GM18508 (cell line): ENCODE results near the gene MXI1.
A peak's percentile ranks its signal among the peaks of the same experiment; 100 is the strongest.

Experiments
- ATAC-seq: cut with Tn5 transposase; IDR thresholded peaks from one replicate; pipeline ENCODE4 v1.9.1; 2021; ENCODE audit warnings: moderate number of reproducible peaks; ENCODE audit not compliant: insufficient read depth, unreplicated experiment

Gene MXI1

DNA sequence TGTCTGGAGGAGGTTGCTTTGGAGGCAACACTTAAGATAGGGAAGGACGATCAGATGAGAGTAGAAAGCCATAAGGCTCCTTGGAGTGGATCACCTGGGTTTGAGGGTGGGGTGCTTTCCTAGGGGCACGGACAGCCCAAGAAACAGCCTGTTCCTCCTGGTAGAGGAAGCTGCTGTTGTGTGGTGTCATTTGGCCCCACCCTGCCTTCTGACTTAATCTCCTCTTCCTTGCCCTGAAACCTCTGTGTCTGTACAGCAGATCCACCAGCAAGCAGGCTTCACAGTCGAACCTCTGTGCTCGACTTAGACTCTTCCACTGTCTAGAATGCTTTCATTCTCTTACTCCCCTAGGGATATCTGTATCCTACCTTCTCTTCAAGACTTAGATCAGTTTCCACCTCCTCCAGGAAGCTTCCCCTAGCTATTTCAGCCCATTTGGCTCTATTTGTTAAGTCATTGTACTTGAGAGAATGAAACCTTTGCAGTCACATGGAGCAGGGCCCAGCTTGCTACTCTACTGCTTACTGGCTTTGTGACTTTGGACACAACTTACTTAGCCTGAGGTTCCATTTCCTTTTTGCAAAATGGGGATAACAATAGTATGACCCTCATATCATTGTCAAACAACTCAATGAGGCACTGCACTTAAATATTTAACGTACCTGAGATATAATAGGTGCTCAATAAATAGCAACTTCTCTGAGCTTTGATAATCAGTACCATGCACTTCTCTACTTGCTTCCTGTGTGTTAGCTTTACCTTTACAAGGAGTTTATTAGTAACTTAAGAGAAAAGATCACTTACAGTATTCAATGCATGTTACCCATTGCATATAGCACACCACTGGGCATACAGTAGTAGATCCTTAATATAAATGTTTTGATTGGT lies 5.0 kb downstream of the MXI1 start:
- ATAC-seq = no peak

DNA sequence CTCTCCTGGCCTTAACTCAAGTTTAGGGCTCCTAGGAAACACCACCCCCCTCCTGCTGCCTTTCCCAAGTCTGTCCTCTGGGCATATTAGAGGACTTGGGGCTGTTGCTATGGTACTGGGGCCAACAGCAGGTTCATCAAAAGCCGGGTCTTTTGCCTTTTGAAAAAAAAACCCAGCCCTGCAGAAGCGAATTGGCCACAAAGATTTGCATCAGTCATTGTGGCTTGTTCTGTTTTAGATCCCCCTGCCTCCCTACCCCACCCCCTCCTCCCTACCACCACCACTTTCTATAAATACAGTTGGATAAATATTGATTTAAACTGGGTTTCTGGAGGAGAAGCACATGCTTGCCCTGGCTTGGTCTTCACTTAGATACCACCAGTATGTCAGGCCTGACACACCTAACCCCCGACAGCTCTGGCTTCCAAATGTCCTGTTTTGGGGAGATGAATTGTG lies 7.0 kb downstream of the MXI1 start:
- ATAC-seq = no peak

DNA sequence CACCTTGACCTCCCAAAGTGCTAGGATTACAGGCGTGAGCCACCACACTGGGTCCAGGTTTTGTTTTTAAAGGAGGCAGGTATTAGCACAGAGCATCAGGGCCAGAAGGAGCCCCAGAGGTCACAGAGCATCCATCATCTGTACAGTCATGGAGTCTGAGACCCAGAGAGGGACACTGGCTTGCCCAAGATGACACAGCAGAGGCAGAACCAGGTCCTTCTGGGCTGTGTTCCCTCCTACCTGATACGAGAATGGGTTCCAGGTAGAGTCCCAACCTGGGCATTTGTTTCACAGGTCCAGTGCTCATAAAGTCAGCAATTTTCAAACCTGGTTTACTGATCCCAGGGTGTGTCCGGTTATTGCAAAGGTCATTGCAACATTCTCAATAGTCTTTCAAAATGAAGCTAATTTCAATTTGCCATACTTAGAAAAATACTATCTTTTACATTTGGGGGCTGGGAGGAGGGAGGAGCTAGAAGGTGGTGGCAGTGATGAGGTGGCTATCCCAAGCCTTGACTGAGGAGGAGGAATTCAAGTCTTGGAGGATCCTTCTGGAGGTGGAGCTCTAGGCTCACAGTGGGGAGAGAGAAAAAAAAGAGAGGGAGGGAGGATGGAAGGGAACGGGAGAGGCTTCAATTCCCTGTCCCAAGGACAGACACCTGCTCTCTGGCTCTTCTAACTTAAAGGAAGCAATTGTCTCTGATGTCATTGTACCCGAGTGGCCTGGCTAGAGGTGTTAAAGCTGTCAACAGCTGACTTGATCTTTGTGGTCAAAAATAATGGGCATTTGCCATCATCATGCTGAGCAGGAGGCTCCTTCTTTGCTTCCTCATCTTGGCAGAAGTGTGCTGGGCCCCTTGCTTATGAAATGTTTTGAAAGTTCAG lies 8.1 kb downstream of the MXI1 start:
- no peak for ATAC-seq

DNA sequence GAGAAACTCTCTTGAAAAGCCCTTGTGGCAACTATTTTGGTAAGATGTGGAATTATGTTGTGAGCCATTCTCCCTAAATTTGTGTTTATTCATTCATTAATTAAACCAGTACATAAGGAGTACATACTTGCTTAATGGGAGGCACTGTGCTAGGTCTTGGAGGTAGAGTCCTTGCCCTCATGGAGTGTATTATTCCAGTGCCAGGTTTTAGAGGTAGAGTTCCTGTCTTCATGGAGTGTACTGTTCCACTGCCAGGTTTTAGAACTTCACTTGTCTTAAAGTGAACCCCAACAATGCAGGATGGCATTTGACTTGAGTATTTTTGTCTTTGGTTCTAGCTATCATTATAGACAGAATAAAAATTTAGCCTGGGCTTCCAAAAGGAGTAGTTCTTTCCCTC lies 8.8 kb downstream of the MXI1 start:
- ATAC-seq = no peak

DNA sequence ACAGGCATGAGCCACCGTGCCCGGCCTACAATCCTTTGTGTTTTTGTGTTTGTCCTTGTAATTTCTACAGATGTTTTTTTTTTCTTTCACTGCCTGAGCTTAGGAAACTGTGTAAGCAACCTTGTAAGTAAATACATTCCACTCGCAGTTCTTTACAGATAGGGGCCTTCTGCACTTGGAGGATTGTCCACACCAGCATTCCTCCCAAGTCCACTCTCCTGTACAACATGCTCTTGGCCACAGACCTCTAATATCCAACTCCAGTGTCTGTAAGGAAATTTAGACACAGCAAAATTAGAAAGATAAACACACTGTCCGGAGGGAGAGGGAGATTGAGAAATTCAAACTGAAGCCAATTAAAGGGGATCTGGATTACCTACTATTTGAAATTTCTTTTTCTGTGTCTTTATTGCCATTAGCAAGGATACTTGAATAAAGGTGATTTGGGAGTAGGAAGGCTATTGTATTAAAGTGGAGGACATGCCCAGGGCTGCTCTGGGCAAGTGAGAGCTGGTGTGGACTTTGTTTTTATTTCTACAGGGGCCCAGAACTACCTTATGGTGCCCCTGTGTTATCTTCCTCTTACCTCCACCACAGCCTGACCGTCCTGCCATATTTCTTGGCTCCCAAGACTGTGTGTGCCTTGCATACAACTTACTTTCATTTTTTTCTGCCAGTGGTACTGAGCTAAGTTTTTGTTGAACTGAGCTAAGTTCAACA lies 9.7 kb downstream of the MXI1 start:
- no peak for ATAC-seq

DNA sequence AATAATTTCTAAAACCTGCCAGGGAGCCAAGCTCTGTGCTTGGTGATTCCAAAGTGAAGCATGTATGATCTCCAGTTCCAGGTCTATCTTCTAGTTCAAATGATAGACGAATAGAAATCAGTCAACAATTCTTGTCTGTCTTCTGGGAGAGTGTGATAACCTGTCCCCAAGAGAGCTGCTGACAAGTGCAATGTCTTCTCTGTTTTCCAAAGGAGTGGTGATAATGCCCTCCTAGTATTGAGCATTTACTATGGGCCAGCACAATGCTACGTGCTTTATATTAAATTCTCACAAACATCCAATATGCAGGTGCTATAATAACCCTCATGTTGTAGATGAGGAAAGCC lies 10.2 kb downstream of the MXI1 start:
- ATAC-seq = no peak

DNA sequence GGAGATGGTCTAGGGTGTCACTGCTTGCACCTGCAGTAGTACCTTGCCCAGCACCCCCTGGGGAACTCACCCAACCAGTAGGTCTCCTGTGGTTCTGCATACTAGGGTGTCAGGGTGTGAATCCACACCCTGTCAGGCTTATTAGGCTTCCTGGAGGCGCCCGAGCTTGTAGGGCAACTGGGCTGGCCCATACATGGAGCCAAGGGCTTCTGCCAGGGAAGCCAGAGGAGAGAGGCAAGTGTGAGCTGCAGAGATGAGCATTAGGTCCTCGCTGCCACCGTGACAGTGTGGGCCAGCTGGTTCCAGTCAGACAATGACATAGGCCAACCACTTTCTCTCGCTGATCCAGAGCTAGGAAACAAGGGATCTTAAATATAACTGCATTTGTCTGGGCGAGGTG lies 11.2 kb downstream of the MXI1 start:
- no peak for ATAC-seq

DNA sequence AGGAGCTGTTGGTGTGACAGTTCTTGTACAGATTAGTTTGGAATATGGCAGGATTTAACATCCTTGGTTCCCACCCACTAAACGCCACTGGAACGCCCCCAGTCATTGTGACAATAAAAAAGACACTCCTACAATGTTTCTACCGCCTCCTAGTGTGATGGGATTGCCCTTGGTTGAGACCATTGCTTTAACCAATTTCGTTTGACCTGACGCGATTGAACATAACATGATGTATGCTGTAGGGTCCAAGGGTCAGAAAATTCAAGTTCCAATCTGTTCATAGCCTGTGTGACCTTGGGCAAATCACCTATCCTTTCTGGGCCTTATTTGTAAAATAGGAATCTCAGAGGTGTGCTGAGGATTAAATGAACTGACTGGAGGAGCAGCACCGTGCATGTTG lies 12.5 kb downstream of the MXI1 start:
- ATAC-seq = no peak

DNA sequence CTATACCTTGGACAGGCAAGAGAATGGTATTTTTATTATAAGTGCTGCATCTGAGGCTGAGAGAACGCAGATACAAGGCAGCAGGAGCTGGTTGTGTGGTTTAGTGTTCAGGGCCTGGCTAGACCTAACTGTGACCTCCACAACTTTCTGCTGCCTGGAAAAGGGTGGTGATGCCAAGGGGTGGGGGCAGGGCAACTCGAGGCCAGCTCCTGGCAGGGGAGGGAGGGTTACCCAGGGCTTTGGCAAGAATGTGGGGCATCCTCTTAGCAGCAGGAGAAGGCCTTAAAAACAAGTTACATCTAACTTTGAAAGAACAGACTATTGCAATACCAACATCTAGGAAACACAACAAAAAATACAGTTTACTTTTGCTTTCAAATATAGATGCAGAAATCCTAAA lies 13.0 kb downstream of the MXI1 start:
- no peak for ATAC-seq

DNA sequence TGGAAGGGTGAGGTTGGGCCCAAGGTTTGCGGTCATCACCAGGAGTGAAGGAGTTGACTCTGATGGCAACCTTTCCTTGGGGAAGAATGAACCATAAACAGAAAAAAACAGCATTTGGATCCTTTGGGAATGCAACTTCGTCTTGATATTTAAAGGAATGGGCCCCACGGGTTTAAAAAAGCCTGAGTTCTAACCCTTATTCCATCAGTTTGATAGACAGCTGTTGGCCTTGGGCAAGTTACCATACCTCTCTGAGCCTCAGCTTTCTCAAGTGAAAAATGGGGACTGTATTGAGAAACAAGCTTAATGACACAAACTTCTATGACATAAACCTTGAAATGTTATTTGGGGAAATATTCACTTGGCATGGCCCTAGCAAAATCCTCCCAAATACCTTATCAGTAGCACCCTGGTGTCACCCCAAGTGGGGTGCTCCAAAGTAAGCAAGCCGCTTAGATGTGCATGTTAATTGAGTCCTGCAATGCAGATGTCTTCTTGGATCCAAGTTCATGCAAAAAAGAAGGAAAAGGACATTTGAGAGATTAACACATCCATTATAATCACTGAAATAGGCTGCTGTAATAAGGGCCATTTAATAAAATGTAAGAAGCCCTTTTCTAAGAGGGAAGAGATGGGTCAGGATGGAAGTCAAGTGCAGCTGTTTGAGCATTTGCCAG lies 13.8 kb downstream of the MXI1 start:
- ATAC-seq = no peak

DNA sequence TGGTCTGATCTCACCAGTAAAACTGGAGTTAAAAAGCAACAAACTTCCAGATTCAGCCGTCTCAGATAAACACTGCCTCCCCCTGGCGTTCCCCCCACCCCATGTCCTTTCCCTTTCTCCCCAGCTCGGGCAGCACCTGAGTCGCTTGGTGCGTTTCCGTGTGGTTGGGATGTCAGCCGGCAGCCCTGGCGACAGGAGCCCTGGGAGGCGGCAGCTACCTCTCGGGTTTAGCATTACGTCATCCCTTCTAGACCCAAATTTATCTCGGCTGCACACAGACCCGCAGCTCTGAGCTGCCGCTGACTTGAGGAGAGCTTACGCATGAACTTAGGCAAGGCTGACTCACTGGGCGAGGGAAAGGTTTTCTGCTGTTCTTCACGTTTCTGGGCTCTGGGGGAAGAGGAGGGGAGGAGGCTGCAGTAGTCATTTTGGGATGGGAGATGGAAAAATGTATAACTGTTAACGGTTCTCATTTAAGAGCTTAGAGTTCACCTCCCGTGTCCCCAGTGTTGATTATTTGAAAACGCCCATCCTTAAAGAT lies 14.4 kb downstream of the MXI1 start:
- ATAC-seq = peak; percentile 32

DNA sequence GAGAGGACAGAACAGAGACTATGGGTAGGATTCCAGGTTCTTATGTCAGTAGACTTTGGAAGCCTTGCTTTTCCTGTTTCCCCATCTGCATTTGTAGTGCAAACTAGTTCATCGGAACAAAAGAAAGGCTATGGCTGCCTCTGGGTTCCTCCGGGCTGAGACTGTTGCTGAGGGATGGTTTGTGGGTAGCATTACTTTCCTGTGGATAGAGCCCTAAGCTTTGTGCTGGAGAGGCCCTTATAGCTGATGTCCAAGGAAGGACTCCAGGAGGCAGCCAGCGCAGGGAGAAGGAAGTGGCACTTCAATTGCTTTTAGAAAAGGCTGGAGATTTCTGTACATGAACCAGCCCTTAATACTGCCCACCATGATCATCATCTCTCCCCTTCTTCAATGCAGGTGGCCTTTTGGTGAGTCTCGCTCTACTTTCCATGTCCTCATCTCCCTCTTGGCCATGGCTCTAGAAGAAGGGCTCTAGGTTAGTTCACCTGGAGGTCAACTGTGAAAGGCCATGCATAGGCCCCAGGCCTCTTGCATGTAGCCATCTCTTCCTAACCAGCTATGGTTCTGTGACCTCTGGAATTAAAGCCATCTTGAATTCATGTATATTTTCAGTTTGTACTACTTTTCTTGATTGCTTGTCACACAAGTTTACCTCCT lies 15.4 kb downstream of the MXI1 start:
- ATAC-seq = no peak

DNA sequence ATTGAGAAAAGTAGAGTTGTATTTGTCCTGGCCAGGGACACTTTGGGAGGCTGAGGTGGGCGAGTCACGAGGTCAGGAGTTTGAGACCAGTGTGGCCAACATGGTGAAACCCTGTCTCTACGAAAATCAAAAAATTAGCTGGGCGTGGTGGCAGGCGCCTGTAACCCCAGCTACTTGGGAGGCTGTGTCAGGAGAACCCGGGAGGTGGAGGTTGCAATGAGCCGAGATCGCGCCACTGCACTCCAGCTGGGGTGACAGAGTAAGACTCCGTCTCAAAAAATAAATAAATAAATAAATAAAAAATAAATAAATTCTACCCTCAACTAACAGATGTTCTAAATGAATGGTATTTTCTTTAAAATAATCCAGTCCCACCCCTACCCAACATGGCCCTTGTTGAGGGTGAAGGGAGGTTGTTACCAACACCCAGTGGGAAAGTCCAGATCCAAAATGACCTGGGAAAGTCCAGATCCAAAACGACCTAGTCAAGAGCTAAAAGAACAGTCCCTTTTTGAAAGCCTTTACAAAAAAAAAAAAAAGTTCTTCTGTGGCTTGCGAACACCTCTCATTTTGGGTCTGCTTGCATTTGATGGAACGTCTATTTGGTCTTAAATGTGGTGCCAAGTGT lies 16.0 kb downstream of the MXI1 start:
- ATAC-seq = no peak

DNA sequence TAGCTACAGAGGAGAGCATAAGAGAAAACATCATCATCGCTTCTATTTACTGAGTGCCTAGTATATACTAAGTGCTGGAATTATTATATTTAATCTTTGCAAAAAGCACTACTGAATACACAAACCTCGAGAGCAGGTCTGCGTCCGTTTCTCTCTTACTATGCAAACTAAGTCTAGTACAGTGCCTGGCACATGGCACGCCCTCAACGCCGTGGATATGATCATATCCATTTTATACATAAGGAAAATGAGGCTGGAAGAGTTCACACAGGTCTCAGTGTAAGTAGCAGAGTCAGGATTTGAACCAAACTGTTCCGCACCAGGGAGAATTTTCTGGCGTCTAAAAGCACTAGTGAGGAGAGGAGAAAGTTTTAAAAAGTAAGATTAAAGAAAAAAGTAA lies 17.6 kb downstream of the MXI1 start:
- no peak for ATAC-seq

DNA sequence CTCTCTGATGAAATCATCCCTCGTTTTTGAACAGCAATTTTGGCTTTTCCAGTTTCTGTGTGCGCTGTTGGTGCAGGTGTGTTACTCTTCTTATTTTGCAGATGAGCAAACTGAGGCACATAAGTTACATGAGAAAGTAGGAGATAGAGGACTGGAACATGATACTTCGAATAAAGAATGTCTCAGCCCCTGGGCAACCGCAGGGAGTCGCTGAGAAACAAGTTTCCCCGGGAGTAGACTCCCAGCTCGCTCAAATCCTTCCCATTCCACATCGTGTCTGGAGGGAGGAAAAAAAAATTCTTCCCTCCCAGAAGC lies 18.0 kb downstream of the MXI1 start:
- peak; percentile 6 for ATAC-seq

DNA sequence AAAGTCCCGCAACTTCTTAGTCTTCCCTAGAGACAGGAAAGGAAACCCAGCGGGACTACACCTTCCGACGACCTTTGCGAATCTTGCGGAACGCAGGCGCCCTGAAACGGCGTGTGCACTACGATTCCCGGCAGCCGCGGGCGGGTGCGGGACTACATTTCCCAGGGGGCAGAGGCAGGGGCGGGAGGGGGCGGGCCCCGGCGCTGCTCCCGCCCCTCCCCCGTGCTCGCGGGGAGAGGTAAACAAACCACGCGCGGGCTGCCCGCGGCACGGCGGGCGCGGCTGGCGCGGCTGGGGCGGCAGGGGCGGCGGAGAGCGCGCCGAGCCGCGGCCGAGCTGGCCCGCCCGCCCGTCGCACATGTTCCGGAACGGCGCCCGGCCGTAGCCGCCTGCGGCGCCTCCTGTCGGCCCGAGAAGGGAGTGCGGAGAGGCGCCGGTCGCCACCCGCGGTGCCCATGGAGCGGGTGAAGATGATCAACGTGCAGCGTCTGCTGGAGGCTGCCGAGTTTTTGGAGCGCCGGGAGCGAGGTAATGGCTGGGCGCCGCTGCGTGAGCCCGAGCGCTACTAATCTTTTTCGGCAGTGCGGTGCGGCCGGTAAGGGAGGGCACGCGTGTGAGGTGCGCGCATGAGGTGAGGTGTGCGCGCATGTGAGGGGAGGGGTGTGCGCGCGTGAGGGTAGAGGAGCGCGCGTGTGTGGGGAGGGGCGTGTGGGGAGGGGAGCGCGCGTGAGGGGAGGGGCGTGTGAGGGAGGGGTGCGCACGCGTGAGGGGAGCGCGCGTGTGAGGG lies 18.5 kb downstream of the MXI1 start:
- peak; percentile 61 for ATAC-seq

DNA sequence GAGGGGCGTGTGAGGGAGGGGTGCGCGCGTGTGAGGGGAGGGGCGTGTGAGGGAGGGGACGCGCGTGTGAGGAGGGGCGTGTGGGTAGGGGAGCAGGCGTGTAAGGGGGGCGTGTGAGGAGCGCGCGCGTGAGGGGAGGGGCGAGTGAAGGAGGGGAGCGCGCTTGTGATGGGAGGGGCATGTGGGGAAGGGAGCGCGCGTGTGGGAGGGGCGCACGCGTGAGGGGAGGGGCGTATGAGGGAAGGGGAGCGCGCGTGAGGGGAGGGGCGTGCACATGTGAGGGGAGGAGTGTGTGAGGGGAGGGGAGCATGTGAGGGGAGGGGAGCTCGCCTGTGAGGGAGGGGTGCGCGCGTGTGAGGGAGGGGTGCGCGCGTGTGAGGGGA lies 19.1 kb downstream of the MXI1 start:
- ATAC-seq = no peak

DNA sequence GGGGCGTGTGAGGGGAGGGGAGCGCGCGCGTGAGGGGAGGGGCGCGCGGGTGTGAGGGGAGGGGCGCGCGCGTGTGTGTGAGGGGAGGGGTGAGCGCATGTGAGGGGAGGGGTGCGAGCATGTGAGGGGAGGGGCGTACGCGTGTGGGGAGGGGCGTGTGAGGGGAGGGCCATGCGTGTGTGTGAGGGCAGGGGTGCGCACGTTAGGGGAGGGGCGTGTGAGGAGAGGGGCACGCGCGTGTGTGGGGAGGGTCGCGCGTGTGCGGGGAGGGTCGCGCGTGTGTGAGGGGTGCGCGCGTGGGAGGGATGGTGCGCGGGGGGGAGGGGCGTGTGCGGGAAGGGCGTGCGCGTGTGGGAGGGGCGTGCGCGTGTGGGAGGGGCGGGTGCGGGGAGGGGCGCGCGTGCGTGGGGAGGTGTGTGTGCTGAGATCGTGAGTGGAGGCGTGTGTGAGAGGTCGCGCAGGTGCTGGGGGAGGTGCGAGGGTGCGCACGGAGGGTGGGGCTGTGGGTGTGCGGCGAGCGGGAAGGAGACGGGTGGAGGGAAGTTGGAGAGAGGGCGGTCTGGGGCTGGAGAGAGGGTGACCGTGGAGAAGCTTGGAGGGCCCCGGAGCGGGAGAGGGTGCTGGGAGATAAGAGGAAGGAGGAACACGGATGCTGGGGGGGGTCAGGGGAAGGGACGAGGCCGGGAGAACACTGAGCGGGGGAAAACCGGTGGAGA lies 19.7 kb downstream of the MXI1 start:
- no peak for ATAC-seq
